ENCODE measurements around the gene EHBP1.

The EHBP1 gene

DNA sequence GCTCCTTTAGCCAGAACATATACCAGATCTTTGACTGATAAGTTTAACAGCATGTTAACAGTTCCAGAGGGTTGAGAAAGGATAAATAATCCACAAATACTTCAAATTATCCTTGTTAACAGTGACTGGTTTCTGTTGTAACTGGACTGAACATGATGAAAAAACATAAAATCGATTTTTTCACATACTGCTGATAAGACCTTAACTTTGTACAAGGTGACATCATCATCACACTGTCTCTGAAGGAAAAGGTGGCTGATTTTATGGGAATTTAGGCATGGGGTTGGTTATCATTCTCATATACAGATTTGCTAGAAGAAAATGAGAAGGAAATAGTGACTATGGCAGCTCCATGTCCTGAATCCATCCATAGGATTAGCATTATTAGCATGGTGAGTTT is 381.2 kb downstream of the EHBP1 start:
- Histone ChIP-seq H3K9ac (ENCODE audit: low read depth, low read length) (no peak overlapping the region), H3K36me3 (ENCODE audit: insufficient read depth, low read length) (no peaks in the 10 kb centered on the region), H3K4me1 (ENCODE audit: insufficient read depth, low read length) (no peaks in the 10 kb centered on the region), H3K4me3 (ENCODE audit: low read length) (no peak overlapping the region), H3K27ac (ENCODE audit: low read depth, low read length) (no peak overlapping the region), H3K9me3 (ENCODE audit: insufficient read depth, low read depth, low read length) (no peaks in the 10 kb centered on the region), H3K27me3 (ENCODE audit: insufficient read depth, low read length) (no peaks in the 10 kb centered on the region)
- WGBS: 86% methylated on average over 1 of the region's 1 CpG

DNA sequence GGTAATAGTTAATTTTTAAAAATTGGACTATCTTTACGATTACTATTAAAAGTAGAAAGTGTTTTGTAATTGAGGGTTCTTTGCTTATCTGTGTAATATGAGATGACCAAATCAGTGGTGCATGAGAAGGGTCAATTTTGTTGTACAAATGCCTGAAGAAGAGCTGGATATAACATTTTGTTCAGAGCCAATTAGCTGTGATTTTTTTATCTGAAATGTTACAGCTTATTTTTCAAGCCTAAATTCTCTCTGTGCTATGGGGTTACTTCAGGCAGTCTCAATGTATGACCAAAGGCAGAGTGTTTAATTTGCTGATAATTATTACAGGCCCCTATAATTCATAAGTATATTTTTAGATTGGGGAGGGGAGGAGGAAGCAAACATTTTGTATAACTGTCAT is 386.9 kb downstream of the EHBP1 start:
- no peak overlapping the region for H3K4me3 ChIP-seq (ENCODE audit: low read length)
- H3K27me3 ChIP-seq (ENCODE audit: insufficient read depth, low read length): no peaks in the 10 kb centered on the region
- no peak overlapping the region for H3K9ac ChIP-seq (ENCODE audit: low read depth, low read length)
- no peaks in the 10 kb centered on the region for H3K36me3 ChIP-seq (ENCODE audit: insufficient read depth, low read length)
- no peak overlapping the region for H3K27ac ChIP-seq (ENCODE audit: low read depth, low read length)
- H3K4me1 ChIP-seq (ENCODE audit: insufficient read depth, low read length): peaks cover 8% of the 10 kb centered on the region; the same call in 1 of the 2 replicates
- 100% methylated on average over 1 of the region's 1 CpG for WGBS
- H3K9me3 ChIP-seq (ENCODE audit: insufficient read depth, low read depth, low read length): no peaks in the 10 kb centered on the region

DNA sequence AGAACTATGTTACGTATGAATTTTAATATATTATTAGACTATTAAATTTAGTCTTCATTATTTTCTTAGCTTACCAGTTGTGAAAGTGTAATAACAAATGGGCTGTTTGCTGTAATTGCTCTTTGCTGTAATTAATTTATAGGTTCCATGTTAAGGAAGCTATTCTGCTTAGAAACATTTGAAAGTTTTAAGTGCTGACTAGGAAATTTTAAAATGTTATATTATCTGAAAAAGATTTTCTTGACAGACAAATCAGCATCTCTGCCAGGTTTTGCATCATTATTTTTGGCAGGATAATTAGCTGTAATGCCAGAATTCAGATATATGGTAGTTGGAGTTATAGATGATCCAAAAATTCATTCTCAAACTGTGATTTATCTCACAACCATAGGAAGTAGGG is 387.3 kb downstream of the EHBP1 start:
- Histone ChIP-seq H3K4me3 (ENCODE audit: low read length) (no peak overlapping the region), H3K9me3 (ENCODE audit: insufficient read depth, low read depth, low read length) (no peaks in the 10 kb centered on the region), H3K4me1 (ENCODE audit: insufficient read depth, low read length) (peaks cover 8% of the 10 kb centered on the region; the same call in 1 of the 2 replicates), H3K27me3 (ENCODE audit: insufficient read depth, low read length) (no peaks in the 10 kb centered on the region), H3K27ac (ENCODE audit: low read depth, low read length) (no peak overlapping the region), H3K9ac (ENCODE audit: low read depth, low read length) (no peak overlapping the region), H3K36me3 (ENCODE audit: insufficient read depth, low read length) (no peaks in the 10 kb centered on the region)
- WGBS: no CpG with 5 or more reads among the region's 1 CpG

DNA sequence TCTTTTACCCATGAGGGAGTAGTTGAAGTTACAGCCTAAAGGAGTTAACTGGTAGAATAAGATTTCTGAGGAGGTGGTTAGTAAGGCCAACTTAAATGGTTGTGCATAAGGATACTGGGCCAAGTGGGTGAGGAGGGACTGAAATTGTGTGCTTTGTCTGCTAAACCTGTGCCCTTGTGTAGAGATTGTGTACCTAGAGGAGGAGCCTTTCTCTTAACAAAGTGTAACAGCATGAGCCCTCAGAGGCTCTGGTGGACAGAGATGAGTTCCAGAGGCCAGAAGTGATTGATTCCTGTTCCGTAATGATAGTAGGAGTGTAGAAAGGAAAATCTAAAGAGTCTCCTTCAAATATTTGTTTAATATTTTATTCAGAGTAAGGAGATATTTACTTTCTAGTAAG is 388.0 kb downstream of the EHBP1 start:
- H3K27ac ChIP-seq (ENCODE audit: low read depth, low read length): no peak overlapping the region
- H3K9ac ChIP-seq (ENCODE audit: low read depth, low read length): no peak overlapping the region
- no peaks in the 10 kb centered on the region for H3K36me3 ChIP-seq (ENCODE audit: insufficient read depth, low read length)
- no peaks in the 10 kb centered on the region for H3K9me3 ChIP-seq (ENCODE audit: insufficient read depth, low read depth, low read length)
- no peaks in the 10 kb centered on the region for H3K27me3 ChIP-seq (ENCODE audit: insufficient read depth, low read length)
- WGBS: no CpG with 5 or more reads among the region's 1 CpG
- peaks cover 8% of the 10 kb centered on the region; the same call in 1 of the 2 replicates for H3K4me1 ChIP-seq (ENCODE audit: insufficient read depth, low read length)
- no peak overlapping the region for H3K4me3 ChIP-seq (ENCODE audit: low read length)
